MM.1S (cell line): ENCODE results near the gene CUTA.

Source experiments
- CTCF ChIP-seq: fragments of 300-600 bp; sonication (generic); IDR thresholded peaks from 2 replicates; pipeline ENCODE4 v1.5.1; 2016; ENCODE audit warnings: antibody characterized with exemption, low read length, mixed read lengths
- EZH2 ChIP-seq: fragments of 300-600 bp; sonication (generic); optimal IDR thresholded peaks from 2 replicates; pipeline ENCODE3; 2017; ENCODE audit warnings: low read depth, mild to moderate bottlenecking, antibody characterized with exemption, low read length, mixed read lengths
- EZH2phosphoT487 ChIP-seq: fragments of 300-600 bp; sonication (generic); IDR thresholded peaks from 2 replicates; pipeline ENCODE4 v1.6.1; 2018; ENCODE audit warnings: antibody characterized with exemption, low read length

DNA sequence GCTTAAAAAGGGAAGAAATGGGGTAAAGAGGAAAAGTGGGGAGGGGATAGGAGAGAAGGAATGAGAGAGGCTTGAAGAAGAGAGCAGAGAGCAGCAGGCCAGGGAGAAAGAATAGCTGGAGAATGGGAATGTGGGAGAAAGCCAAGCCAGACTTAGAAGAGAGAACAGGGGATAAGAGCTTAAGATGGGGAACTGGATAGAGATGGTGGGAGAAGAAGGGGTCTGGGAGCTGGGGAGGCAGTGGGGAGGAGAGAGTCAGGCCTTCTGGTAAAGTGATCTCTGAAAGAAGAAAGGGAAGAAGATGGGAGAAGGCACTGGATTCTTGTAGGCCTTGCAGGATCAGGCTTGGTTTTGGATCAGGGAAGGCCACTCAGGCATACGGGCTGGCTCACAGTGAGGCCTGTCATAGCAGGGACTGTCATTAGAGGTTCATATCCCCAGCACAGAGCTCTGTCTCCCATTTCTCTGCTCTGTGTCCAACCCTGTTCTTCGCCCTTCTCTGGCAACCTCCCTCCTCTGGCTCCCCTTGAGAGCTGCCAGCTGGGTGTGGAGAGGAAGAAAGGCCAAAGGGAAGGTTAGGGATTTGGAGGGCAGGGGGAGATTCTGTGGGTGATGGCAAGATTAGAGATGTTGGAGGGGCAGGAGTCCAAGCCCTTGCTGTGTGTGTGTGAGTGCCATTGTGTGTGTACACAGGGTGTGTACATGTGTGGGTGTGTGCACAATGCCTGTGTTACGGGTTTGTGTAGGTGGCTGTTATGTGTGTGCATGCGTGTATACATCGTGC lies 11.3 kb upstream of the CUTA start:
- TF ChIP-seq CTCF (no peak), EZH2 (no peak), EZH2phosphoT487 (no peak)
